NCI-H146 (cell line): ENCODE data around the gene SMAD4.
"Not testable (repeated sequence)": the region's sequence is repeated elsewhere in the genome, so short reads cannot be mapped to it uniquely, and the experiment has no call there.

ENCODE experiments used
- DNase-seq: peaks from one replicate; lab custom pipeline; 2025; lab: John Stamatoyannopoulos, UW

SMAD4 gene

GRCh38 chr18:51029694-51030536 lies at the start of gene SMAD4:
Gene SMAD4 (plus strand): TSS chr18:51030213. CDS start chr18:51047047, 16,834 bp downstream.
- peak; percentile 99 for DNase-seq

- no peak for DNase-seq
These were observed 48.6 kb upstream of the SMAD4 start for GRCh38 chr18:50981381-50981780.

GRCh38 chr18:50982086-50982801 lies 47.8 kb upstream of the SMAD4 start:
- no peak for DNase-seq

- DNase-seq, result peak; percentile 28
These were observed 47.2 kb upstream of the SMAD4 start for GRCh38 chr18:50982802-50983179.

- no peak for DNase-seq
These were observed 43.5 kb upstream of the SMAD4 start for GRCh38 chr18:50986360-50987087.

GRCh38 chr18:50987261-50987660 lies 42.8 kb upstream of the SMAD4 start:
- DNase-seq, result no peak

GRCh38 chr18:50989711-50990110 lies 40.3 kb upstream of the SMAD4 start:
- no peak for DNase-seq

- DNase-seq, result peak; percentile 27
These were observed 37.7 kb upstream of the SMAD4 start for GRCh38 chr18:50992351-50992762.

- DNase-seq, result no peak
These were observed 36.0 kb upstream of the SMAD4 start for GRCh38 chr18:50994031-50994430.

GRCh38 chr18:51003174-51003573 lies 26.8 kb upstream of the SMAD4 start:
- DNase-seq, result not testable (repeated sequence)

- no peak for DNase-seq
These were observed 23.8 kb upstream of the SMAD4 start for GRCh38 chr18:51006061-51006818.

GRCh38 chr18:51006948-51007789 lies 22.8 kb upstream of the SMAD4 start:
- DNase-seq, result no peak

- no peak for DNase-seq
These were observed 22.2 kb upstream of the SMAD4 start for GRCh38 chr18:51007790-51008139.

- peak; percentile 39 for DNase-seq
These were observed 20.9 kb upstream of the SMAD4 start for GRCh38 chr18:51009072-51009471.

- no peak for DNase-seq
These were observed 19.8 kb upstream of the SMAD4 start for GRCh38 chr18:51010218-51010617.

GRCh38 chr18:51011709-51012108 lies 18.3 kb upstream of the SMAD4 start:
- DNase-seq, result no peak

- DNase-seq, result no peak
These were observed 17.6 kb upstream of the SMAD4 start for GRCh38 chr18:51012441-51012840.

- DNase-seq, result no peak
These were observed 16.8 kb upstream of the SMAD4 start for GRCh38 chr18:51013259-51013658.

GRCh38 chr18:51017140-51017879 lies 12.7 kb upstream of the SMAD4 start:
- peak; percentile 20 for DNase-seq

- DNase-seq, result no peak
These were observed 9.5 kb upstream of the SMAD4 start for GRCh38 chr18:51020536-51020935.
